Calu3 (cell line): ENCODE measurements around the gene AHSP. TPM values are rescaled to one million over a fixed set of nuclear protein-coding genes. Genes with fewer than 3 reads are reported as not detected.

Source experiments
- BruUV-seq: library from RNA; stranded (reverse); fragments of 400-500 nt; replicated peaks from 2 replicates; lab custom pipeline; 2021; lab: Mats Ljungman, UMichigan
- CTCF ChIA-PET: fragments of 300-600 bp; sonication (Branson Sonifier 250); formaldehyde crosslinking; loops from one replicate; lab custom pipeline; 2022; ENCODE audit warnings: antibody characterized with exemption; lab: Charles Lee
- DNase-seq: peaks from one replicate; pipeline ENCODE4 v3.0.0; 2022
- H3K27ac Mint-ChIP-seq: one replicate; pipeline ENCODE4 v1.8.0; 2022; ENCODE audit warnings: mixed read lengths; ENCODE audit not compliant: unreplicated experiment
- H3K27me3 Mint-ChIP-seq: one replicate; pipeline ENCODE4 v1.8.0; 2022; ENCODE audit warnings: mixed read lengths; ENCODE audit not compliant: unreplicated experiment
- H3K36me3 Mint-ChIP-seq: one replicate; pipeline ENCODE4 v1.8.0; 2022; ENCODE audit warnings: mild to moderate bottlenecking, moderate library complexity, mixed read lengths; ENCODE audit not compliant: insufficient read depth, unreplicated experiment
- H3K4me1 Mint-ChIP-seq: one replicate; pipeline ENCODE4 v1.8.0; 2022; ENCODE audit warnings: mild to moderate bottlenecking, low read depth, mixed read lengths; ENCODE audit not compliant: unreplicated experiment
- H3K4me3 Mint-ChIP-seq: one replicate; pipeline ENCODE4 v1.8.0; 2022; ENCODE audit warnings: mild to moderate bottlenecking, low read depth, moderate library complexity, mixed read lengths; ENCODE audit not compliant: unreplicated experiment
- H3K9me3 Mint-ChIP-seq: one replicate; pipeline ENCODE4 v1.8.0; 2022; ENCODE audit warnings: low read depth, mixed read lengths; ENCODE audit not compliant: unreplicated experiment
- CTCF ChIP-seq: fragments of 200-600 bp; IDR thresholded peaks from one replicate; pipeline ENCODE4 v1.8.0; 2022; ENCODE audit warnings: antibody characterized with exemption; ENCODE audit not compliant: unreplicated experiment
- intact Hi-C: fragments of 100-400 bp; cut with micrococcal nuclease; formaldehyde crosslinking; loops from one replicate; pipeline ENCODE4 v1.10.0; 2022; ENCODE audit not compliant: unreplicated experiment
- total RNA-seq: library from RNA; stranded (reverse); gene quantifications from 2 replicates; pipeline ENCODE4 v1.2.3, GENCODE V29; 2022

The AHSP gene
- total RNA-seq, 1 experiment from 2014 or later: not detected

GRCh38 chr16:31507617-31507928 lies 20.1 kb upstream of the AHSP start:
- intact Hi-C loops: loop anchor here (5.0 kb wide), 3 partner anchors 50 to 370 kb away; partner anchors contain the start of gene ARMC5
- Mint-ChIP-seq H3K4me1 (peaks cover 2% of the 10 kb centered on the region), H3K27me3 (peaks cover 4% of the 10 kb centered on the region), H3K4me3 (peak overlapping the region; percentile 88), H3K27ac (peak overlapping the region; percentile 96), H3K9me3 (no peaks in the 10 kb centered on the region), H3K36me3 (peaks cover 36% of the 10 kb centered on the region)
- DNase-seq: no peak
- BruUV-seq: no TSS peak
- no peak for TF ChIP-seq CTCF
- CTCF ChIA-PET: interaction anchor here (1.3 kb wide), 1 partner anchor 47 kb away, joined by 3 read pairs; no protein-coding TSS in a partner anchor

- Mint-ChIP-seq H3K27me3 (peaks cover 10% of the 10 kb centered on the region), H3K27ac (peak within 1 kb of the TSS; percentile 96), H3K4me3 (peak within 1 kb of the TSS; percentile 88), H3K4me1 (peaks cover 8% of the 10 kb centered on the region), H3K9me3 (no peaks in the 10 kb centered on the region), H3K36me3 (peaks cover 36% of the 10 kb centered on the region)
- intact Hi-C loops: loop anchor here (5.0 kb wide), 3 partner anchors 51 to 369 kb away; partner anchors contain the start of gene ARMC5
- BruUV-seq: no TSS peak
- no peak for TF ChIP-seq CTCF
- CTCF ChIA-PET: interaction anchor here (0.7 to 1.3 kb wide), 2 partner anchors 12 to 47 kb away, joined by 3 read pairs; no protein-coding TSS in a partner anchor
- DNase-seq: peak; percentile 93
Measured at GRCh38 chr16:31507929-31508705, 19.6 kb upstream of the AHSP start, which contains the start of gene RUSF1. Gene RUSF1 (minus strand): TSS chr16:31508391. CDS start chr16:31508373, 18 bp downstream.

- Mint-ChIP-seq H3K4me1 (peaks cover 9% of the 10 kb centered on the region), H3K9me3 (no peaks in the 10 kb centered on the region), H3K4me3 (peak overlapping the region; percentile 88), H3K27me3 (peaks cover 14% of the 10 kb centered on the region), H3K27ac (peak overlapping the region; percentile 96), H3K36me3 (peaks cover 36% of the 10 kb centered on the region)
- CTCF ChIA-PET: interaction anchor here (0.7 to 1.3 kb wide), 2 partner anchors 12 to 48 kb away, joined by 3 read pairs; no protein-coding TSS in a partner anchor
- intact Hi-C loops: loop anchor here (5.0 kb wide), 3 partner anchors 51 to 369 kb away; partner anchors contain the start of gene ARMC5
- DNase-seq: no peak
- BruUV-seq: TSS peak; percentile 87
- TF ChIP-seq CTCF: no peak
Measured at GRCh38 chr16:31508706-31509195, 18.9 kb upstream of the AHSP start.

- H3K27me3 Mint-ChIP-seq: peaks cover 27% of the 10 kb centered on the region
- H3K9me3 Mint-ChIP-seq: peaks cover 8% of the 10 kb centered on the region
- intact Hi-C loops: no loop called here
- H3K27ac Mint-ChIP-seq: no peak overlapping the region
- CTCF ChIA-PET: interaction anchor here (0.7 kb wide), 1 partner anchor 158 kb away, joined by 4 read pairs; the partner anchor contains the start of gene ITGAX
- peaks cover 9% of the 10 kb centered on the region for H3K4me1 Mint-ChIP-seq
- no peak for DNase-seq
- no peak for TF ChIP-seq CTCF
- H3K36me3 Mint-ChIP-seq: peaks cover 14% of the 10 kb centered on the region
- no peak overlapping the region for H3K4me3 Mint-ChIP-seq
- BruUV-seq: no TSS peak
Measured at GRCh38 chr16:31513126-31513525, 14.6 kb upstream of the AHSP start.
